Endodermal cell (in vitro differentiated cells): ENCODE data around the gene NFKBIZ. TPM values are rescaled to one million over a fixed set of nuclear protein-coding genes. Genes with fewer than 3 reads are reported as not detected.
A peak's percentile ranks its signal among the peaks of the same experiment; 100 is the strongest.

Source experiments
- DNase-seq: peaks from one replicate; pipeline ENCODE4 v3.0.0-alpha.2; 2017
- H3K27ac ChIP-seq: 2 replicates; pipeline ENCODE4 v1.5.1; 2013; ENCODE audit warnings: mild to moderate bottlenecking, low read depth, low read length, moderate library complexity
- H3K27me3 ChIP-seq: 2 replicates; pipeline ENCODE4 v1.6.1; 2013; ENCODE audit warnings: mild to moderate bottlenecking, low read length, moderate library complexity; ENCODE audit not compliant: insufficient read depth, control insufficient read depth, poor library complexity, severe bottlenecking
- H3K36me3 ChIP-seq: 2 replicates; pipeline ENCODE4 v1.7.0; 2013; ENCODE audit warnings: mild to moderate bottlenecking, low read length, moderate library complexity; ENCODE audit not compliant: control insufficient read depth, insufficient read depth
- H3K4me1 ChIP-seq: one replicate; pipeline ENCODE4 v1.7.0; 2013; ENCODE audit warnings: low read length; ENCODE audit not compliant: control insufficient read depth, insufficient read depth
- H3K4me3 ChIP-seq: 2 replicates; pipeline ENCODE4 v1.5.1; 2013; ENCODE audit warnings: mild to moderate bottlenecking, low read length, moderate library complexity
- H3K9ac ChIP-seq: 2 replicates; pipeline ENCODE4 v1.6.1; 2013; ENCODE audit warnings: mild to moderate bottlenecking, low read length, moderate library complexity; ENCODE audit not compliant: poor library complexity, severe bottlenecking; ENCODE audit errors: extremely low read depth
- H3K9me3 ChIP-seq: 2 replicates; pipeline ENCODE4 v1.6.1; 2013; ENCODE audit warnings: mild to moderate bottlenecking, low read length, moderate library complexity; ENCODE audit not compliant: control insufficient read depth
- H3K27ac Mint-ChIP-seq: 2 replicates; pipeline ENCODE4 v1.8.0; 2020; ENCODE audit warnings: mixed read lengths
- H3K27me3 Mint-ChIP-seq: 2 replicates; pipeline ENCODE4 v1.8.0; 2021; ENCODE audit warnings: mild to moderate bottlenecking, mixed read lengths; ENCODE audit not compliant: insufficient read depth
- H3K36me3 Mint-ChIP-seq: 2 replicates; pipeline ENCODE4 v1.8.0; 2020; ENCODE audit warnings: low read depth, mixed read lengths
- H3K4me1 Mint-ChIP-seq: 2 replicates; pipeline ENCODE4 v1.8.0; 2020; ENCODE audit warnings: mixed read lengths
- H3K4me3 Mint-ChIP-seq: 2 replicates; pipeline ENCODE4 v1.8.0; 2020; ENCODE audit warnings: mild to moderate bottlenecking, moderate library complexity, mixed read lengths
- H3K9me3 Mint-ChIP-seq: 2 replicates; pipeline ENCODE4 v1.8.0; 2020; ENCODE audit warnings: mild to moderate bottlenecking, mixed read lengths
- WGBS, 2 experiments: methylation state at CpG; one replicate each; pipeline versions ENCODE4 v1.1.5 to v1.1.7; 2013; ENCODE audit warnings: missing lambda C conversion rate in 2 of 2, mixed read lengths in 1 of 2; ENCODE audit not compliant: insufficient coverage in 1 of 2, insufficient read length in 1 of 2; 5-methylcytosine and 5-hydroxymethylcytosine counted together
- total RNA-seq, 2 donors: library from RNA; stranded (reverse); fragmentation: NEBNext Ultra II Directional in 1 of 2; extraction: Animal tissue kit (Norgen Biotek cat#: 25700) in 1 of 2; gene quantifications; 2 replicates in 1 of 2; 3 replicates in 1 of 2; pipeline ENCODE4 v1.2.1, GENCODE V29; 2021
- TF ChIP-seq, protein P1 (sequence below): fragments of 200-600 bp; sonication (generic); conservative IDR thresholded peaks from 2 replicates; pipeline ENCODE4 v1.5.0; 2021; ENCODE audit warnings: antibody characterized with exemption, mild to moderate bottlenecking

Gene NFKBIZ
- total RNA-seq, 2 donors from 2014 or later, result 5.9 to 6.6 TPM

GRCh38 chr3:101824702-101825101 lies 24.6 kb upstream of the NFKBIZ start:
- TF ChIP-seq, protein P1, sequence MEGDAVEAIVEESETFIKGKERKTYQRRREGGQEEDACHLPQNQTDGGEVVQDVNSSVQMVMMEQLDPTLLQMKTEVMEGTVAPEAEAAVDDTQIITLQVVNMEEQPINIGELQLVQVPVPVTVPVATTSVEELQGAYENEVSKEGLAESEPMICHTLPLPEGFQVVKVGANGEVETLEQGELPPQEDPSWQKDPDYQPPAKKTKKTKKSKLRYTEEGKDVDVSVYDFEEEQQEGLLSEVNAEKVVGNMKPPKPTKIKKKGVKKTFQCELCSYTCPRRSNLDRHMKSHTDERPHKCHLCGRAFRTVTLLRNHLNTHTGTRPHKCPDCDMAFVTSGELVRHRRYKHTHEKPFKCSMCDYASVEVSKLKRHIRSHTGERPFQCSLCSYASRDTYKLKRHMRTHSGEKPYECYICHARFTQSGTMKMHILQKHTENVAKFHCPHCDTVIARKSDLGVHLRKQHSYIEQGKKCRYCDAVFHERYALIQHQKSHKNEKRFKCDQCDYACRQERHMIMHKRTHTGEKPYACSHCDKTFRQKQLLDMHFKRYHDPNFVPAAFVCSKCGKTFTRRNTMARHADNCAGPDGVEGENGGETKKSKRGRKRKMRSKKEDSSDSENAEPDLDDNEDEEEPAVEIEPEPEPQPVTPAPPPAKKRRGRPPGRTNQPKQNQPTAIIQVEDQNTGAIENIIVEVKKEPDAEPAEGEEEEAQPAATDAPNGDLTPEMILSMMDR, result no peak
- peaks cover 16% of the 10 kb centered on the region for H3K4me1 Mint-ChIP-seq
- Histone ChIP-seq H3K9me3 (no peaks in the 10 kb centered on the region), H3K4me1 (peaks cover 10% of the 10 kb centered on the region), H3K36me3 (no peaks in the 10 kb centered on the region), H3K4me3 (no peak overlapping the region), H3K9ac (no peak overlapping the region), H3K27me3 (no peaks in the 10 kb centered on the region), H3K27ac (no peak overlapping the region)
- 86 to 88% methylated on average over 1 to 2 of the region's 3 CpGs for WGBS, 2 experiments
- no peaks in the 10 kb centered on the region for H3K9me3 Mint-ChIP-seq
- no peaks in the 10 kb centered on the region for H3K27me3 Mint-ChIP-seq
- DNase-seq, result no peak
- H3K36me3 Mint-ChIP-seq, result no peaks in the 10 kb centered on the region
- no peak overlapping the region for H3K27ac Mint-ChIP-seq
- no peak overlapping the region for H3K4me3 Mint-ChIP-seq

DNA sequence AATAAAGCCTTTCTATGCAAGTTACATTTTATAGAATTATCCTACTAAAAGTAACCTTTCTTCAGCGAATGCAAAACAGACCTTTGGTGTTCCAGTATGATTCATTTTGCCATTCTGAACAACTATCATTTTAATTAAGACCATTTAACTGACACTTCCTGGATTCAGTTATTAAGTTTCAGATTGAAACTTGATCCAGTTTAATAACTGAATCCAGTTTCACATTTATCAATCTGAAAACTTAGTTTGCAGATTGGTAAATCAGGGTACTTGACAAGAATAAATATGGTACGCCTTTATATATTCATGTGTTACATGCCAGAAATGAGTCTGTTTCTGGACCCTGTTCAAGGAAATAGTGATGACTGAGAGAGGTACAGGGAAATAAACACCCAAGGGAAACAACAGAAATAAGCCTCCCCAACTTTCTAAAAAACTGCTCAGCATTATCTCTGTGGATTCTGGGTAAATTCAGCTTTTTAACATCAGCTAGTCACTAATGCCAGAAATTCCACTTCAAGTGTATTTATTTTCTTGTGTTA lies 23.3 kb upstream of the NFKBIZ start:
- no peaks in the 10 kb centered on the region for H3K9me3 ChIP-seq
- Mint-ChIP-seq H3K36me3 (no peaks in the 10 kb centered on the region), H3K4me3 (no peak overlapping the region), H3K27ac (no peak overlapping the region), H3K4me1 (peaks cover 20% of the 10 kb centered on the region), H3K27me3 (no peaks in the 10 kb centered on the region), H3K9me3 (no peaks in the 10 kb centered on the region)
- WGBS, 2 experiments, result 81 to 97% methylated on average over 2 of the region's 2 CpGs
- H3K36me3 ChIP-seq, result no peaks in the 10 kb centered on the region
- H3K27ac ChIP-seq, result no peak overlapping the region
- no peak for DNase-seq
- no peak overlapping the region for H3K4me3 ChIP-seq
- no peaks in the 10 kb centered on the region for H3K27me3 ChIP-seq
- TF ChIP-seq, protein P1, result no peak
- no peak overlapping the region for H3K9ac ChIP-seq
- peaks cover 10% of the 10 kb centered on the region for H3K4me1 ChIP-seq

DNA sequence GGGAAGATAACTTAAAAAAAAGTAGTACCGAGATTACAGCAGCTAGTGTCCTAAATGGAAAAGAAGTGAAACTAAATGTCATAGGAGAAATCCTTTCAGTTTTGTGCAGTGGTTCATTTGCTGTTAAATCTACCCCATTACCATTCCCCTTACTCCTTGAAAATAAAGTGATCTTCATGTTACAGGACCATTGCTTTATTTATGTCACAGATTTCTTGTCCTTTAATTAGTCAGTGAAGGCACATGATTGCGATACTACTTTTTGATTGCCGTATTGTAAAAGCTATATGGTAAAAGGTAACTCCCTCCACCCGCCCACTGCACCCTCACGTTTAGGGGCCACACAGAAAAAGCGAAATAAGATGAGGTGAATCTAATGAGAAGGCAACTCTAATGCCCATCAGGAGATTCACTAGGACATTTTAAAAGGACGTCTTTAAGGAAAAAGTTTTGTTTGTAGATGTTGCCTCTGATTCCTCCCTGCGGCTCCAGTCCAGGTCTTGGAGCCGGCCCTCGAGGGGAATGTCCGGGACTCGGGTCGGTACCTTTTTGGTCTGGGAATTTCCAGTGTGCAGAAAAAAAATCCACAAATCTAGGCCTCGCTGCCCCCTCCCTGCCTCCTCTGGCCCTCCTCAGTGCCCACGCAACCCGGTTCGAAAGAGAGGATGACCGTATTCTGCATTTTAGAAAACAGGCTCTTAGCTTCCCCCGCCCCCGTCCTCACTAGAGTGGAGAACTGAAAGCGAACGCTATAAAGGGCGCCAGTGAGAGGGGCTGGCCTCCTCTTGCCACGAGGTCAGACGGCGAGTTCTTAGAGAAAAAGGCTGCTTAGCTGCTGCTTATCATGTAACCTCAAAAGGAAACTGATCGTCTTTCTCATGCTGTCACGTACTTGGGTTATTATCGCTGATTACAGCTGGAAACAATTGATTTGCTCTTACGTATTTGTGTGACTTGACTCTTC lies 21.8 kb upstream of the NFKBIZ start:
- Mint-ChIP-seq H3K4me3 (peak overlapping the region; percentile 84), H3K27me3 (no peaks in the 10 kb centered on the region), H3K36me3 (no peaks in the 10 kb centered on the region), H3K27ac (peak overlapping the region; percentile 97), H3K4me1 (peaks cover 20% of the 10 kb centered on the region), H3K9me3 (no peaks in the 10 kb centered on the region)
- WGBS, 2 experiments, result 18 to 20% methylated on average over 21 to 29 of the region's 30 CpGs
- peak overlapping the region; percentile 82 for H3K4me3 ChIP-seq
- H3K27me3 ChIP-seq, result no peaks in the 10 kb centered on the region
- H3K27ac ChIP-seq, result peak overlapping the region; percentile 69
- TF ChIP-seq, protein P1, result no peak
- peak; percentile 88 for DNase-seq
- peak overlapping the region; percentile 50 for H3K9ac ChIP-seq
- no peaks in the 10 kb centered on the region for H3K36me3 ChIP-seq
- peaks cover 10% of the 10 kb centered on the region for H3K4me1 ChIP-seq
- no peaks in the 10 kb centered on the region for H3K9me3 ChIP-seq
